Gastroesophageal sphincter (tissue), 3 donors: ENCODE measurements around the gene EMID1.

ENCODE experiments used
- CTCF ChIP-seq, 4 experiments: fragments of 200-600 bp in 2 of 4; fragments of 450-650 bp in 2 of 4; sonication (generic) in 1 of 4; IDR thresholded peaks; one replicate each; pipeline ENCODE4 v1.5.1; 2017 to 2019; ENCODE audit warnings: antibody characterized with exemption in 4 of 4, mild to moderate bottlenecking in 2 of 4, moderate library complexity in 2 of 4
- EP300 ChIP-seq: sonication (generic); formaldehyde crosslinking; IDR thresholded peaks from one replicate; pipeline ENCODE4 v1.6.1; 2017; ENCODE audit warnings: antibody characterized with exemption, mild to moderate bottlenecking
- POLR2A ChIP-seq, 2 donors: fragments of 450-650 bp; IDR thresholded peaks; one replicate each; pipeline ENCODE4 v1.6.1; 2017; ENCODE audit warnings: antibody characterized with exemption in 2 of 2, mild to moderate bottlenecking in 2 of 2, moderate library complexity in 1 of 2
- POLR2AphosphoS5 ChIP-seq: sonication (generic); formaldehyde crosslinking; IDR thresholded peaks from one replicate; pipeline ENCODE4 v1.6.1; 2017; ENCODE audit warnings: antibody characterized with exemption

DNA sequence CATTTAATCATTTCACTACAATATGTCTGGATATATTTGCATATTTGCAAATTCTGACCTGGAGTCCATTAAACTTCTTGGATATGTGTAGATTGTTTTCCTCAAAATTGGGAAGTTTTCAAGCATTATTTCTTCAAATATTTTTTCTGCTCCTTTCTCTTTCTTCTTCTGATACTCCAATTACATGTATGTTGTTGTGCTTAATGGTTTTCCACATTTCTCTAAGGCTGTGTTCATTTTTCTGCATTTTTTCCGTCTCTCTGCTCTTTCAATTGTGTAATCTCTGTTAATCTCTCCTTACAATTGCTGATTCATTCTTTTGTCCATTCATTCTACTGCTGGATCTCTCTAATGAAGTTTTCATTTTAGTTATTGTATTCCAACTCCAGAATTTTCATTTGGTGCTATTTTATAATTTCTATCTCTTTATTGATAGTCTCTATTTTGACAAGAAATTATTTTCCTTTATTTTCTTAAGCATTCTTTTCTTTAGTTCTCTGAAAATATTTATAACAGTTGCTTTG is 30.3 kb upstream of the EMID1 start:
- TF ChIP-seq CTCF (IDR thresholded peaks at IDR 0.05) (no peak), EP300 (no peak), POLR2AphosphoS5 (no peak), POLR2A (IDR thresholded peaks at IDR 0.05) (no peak)
